GM12865 (cell line): Measurements from ENCODE around the gene POGLUT2.

Experiments
- DNase-seq: peaks from one replicate; pipeline ENCODE4 v3.0.0; 2010; ENCODE audit warnings: low read depth
- H3K4me3 ChIP-seq: 2 replicates; pipeline ENCODE4 v1.5.1; 2011; ENCODE audit warnings: mild to moderate bottlenecking, low read depth, low read length, control low read depth
- CTCF ChIP-seq: IDR thresholded peaks from 2 replicates; pipeline ENCODE4 v1.5.1; 2011; ENCODE audit warnings: low read length, control low read depth, low read depth, inconsistent platforms; ENCODE audit not compliant: insufficient read depth; ENCODE audit errors: missing control alignments

The POGLUT2 gene

DNA sequence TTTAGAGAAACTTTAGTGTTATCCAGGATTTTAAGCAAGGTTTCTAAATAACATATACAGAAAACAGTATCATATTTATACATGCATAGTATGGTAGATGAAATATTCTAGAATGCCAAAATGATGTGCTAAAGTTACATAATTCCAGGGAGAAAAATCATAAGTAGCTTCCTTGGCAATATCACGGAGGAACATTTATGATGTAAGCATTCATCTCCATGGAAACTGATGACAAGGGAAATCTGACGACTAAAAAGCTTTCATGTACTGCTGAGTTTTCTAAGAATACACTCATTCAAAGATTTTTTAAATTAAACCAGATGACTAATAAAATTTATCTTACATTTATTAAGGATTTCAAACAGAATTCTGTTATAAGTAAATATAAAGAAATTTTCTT, 29.9 kb downstream of the POGLUT2 start:
- no peak for DNase-seq
- TF ChIP-seq CTCF = no peak

DNA sequence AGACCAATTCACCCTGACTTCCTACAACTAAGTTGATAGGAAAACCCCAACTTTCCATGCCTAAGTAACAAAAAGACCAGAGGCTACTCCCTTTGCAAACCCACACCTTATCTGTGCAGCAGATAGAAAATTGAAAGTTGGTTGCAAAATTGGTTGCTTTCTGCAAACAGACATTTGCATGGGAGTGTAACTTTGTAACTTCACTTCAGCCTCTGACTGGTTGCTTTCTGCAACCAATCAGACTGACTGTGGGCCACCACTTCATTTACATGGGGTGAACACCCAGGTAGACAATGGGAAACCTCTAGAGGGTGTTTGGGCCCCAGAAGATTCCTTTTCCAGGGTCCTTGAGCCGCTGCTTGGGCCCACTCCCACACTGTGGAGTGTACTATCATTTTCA, 35.0 kb downstream of the POGLUT2 start:
- TF ChIP-seq CTCF = no peak
- DNase-seq = no peak
- H3K4me3 ChIP-seq = no peak overlapping the region

More for the DNA sequence above, 29.9 kb downstream of the POGLUT2 start:
- no peak overlapping the region for H3K4me3 ChIP-seq

- no peak overlapping the region for H3K4me3 ChIP-seq
- DNase-seq = no peak
- TF ChIP-seq CTCF = no peak
Measured at GRCh38 chr13:102761071-102761470, 37.7 kb downstream of the POGLUT2 start.

DNA sequence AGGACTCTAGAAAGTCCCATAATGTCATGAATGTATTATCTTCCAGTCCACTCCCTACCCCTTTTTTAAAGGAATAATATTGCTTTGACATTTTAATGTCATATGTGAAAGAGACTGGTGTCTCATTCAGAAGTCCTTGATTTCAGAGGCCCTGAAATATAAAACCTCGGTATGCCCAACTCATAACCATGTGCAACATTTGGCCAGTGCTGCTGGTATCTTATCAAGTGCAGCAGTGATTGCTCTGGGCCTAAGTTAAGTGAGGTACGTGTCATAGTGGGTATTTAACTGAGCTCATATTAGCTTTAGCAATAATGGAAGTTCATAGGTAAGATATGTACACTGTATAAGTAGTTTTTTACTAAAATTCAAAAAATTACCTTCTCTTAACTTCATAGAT, 39.9 kb downstream of the POGLUT2 start:
- TF ChIP-seq CTCF = no peak
- DNase-seq = no peak

GRCh38 chr13:102757006-102757405, 41.8 kb downstream of the POGLUT2 start:
- DNase-seq = no peak
- no peak overlapping the region for H3K4me3 ChIP-seq
- TF ChIP-seq CTCF = no peak

More for the DNA sequence above, 39.9 kb downstream of the POGLUT2 start:
- no peak overlapping the region for H3K4me3 ChIP-seq

GRCh38 chr13:102751886-102752285, 46.9 kb downstream of the POGLUT2 start:
- TF ChIP-seq CTCF = no peak
- no peak for DNase-seq
- no peak overlapping the region for H3K4me3 ChIP-seq

DNA sequence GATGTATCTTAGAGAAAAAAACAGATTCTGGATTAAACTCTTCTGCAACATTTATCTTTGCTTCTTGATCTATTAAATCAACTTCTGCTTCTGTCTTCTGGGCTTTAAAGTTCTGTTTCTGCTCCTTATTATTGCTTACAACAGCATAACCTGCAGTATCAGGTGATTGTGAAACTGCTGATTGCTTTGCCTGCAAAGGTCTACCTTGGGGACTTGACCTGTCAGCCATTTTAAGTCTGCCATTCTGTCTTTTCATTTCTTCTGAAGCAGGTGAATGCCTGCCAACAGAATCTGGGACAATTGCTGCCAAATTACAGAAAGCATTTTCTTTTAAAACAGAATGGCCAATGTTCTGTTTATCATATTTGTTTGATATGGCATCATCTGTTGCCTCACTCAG, 56.3 kb downstream of the POGLUT2 start:
- H3K4me3 ChIP-seq = no peak overlapping the region
- DNase-seq = no peak
- TF ChIP-seq CTCF = no peak
